Chondrocyte (in vitro differentiated cells): ENCODE data around the gene TMEM218. TPM values are rescaled to one million over a fixed set of nuclear protein-coding genes. Genes with fewer than 3 reads are reported as not detected.

Experiments used
- DNase-seq: peaks from one replicate; pipeline ENCODE4 v3.0.0; 2021; ENCODE audit warnings: mixed read lengths, low spot score
- H3K27ac Mint-ChIP-seq: one replicate; pipeline ENCODE4 v1.8.0; 2021; ENCODE audit warnings: mild to moderate bottlenecking, moderate library complexity, mixed read lengths; ENCODE audit not compliant: unreplicated experiment
- H3K27me3 Mint-ChIP-seq: 2 replicates; pipeline ENCODE4 v1.8.0; 2021; ENCODE audit warnings: low read depth, mixed read lengths
- H3K36me3 Mint-ChIP-seq: 2 replicates; pipeline ENCODE4 v1.8.0; 2021; ENCODE audit warnings: low read depth, mixed read lengths
- H3K4me1 Mint-ChIP-seq: 2 replicates; pipeline ENCODE4 v1.8.0; 2021; ENCODE audit warnings: low read depth, mild to moderate bottlenecking, mixed read lengths
- H3K4me3 Mint-ChIP-seq: one replicate; pipeline ENCODE4 v1.8.0; 2021; ENCODE audit warnings: mild to moderate bottlenecking, moderate library complexity, mixed read lengths; ENCODE audit not compliant: unreplicated experiment
- H3K9me3 Mint-ChIP-seq: 2 replicates; pipeline ENCODE4 v1.8.0; 2021; ENCODE audit warnings: low read depth, mixed read lengths
- CTCF ChIP-seq: fragments of 200-600 bp; sonication (generic); IDR thresholded peaks from 2 replicates; pipeline ENCODE4 v1.5.0; 2021; ENCODE audit warnings: antibody characterized with exemption, mild to moderate bottlenecking, moderate library complexity
- total RNA-seq: library from RNA; stranded (reverse); gene quantifications from 3 replicates; pipeline ENCODE4 v1.2.1, GENCODE V29; 2021

TMEM218 gene
- total RNA-seq, 1 donor from 2014 or later = 12.0 TPM

GRCh38 chr11:125140233-125140632 lies 28.8 kb upstream of the TMEM218 start:
- H3K27ac Mint-ChIP-seq = no peak overlapping the region
- H3K4me3 Mint-ChIP-seq = no peak overlapping the region

GRCh38 chr11:125139778-125140177 lies 28.4 kb upstream of the TMEM218 start:
- DNase-seq = no peak
- peaks cover 15% of the 10 kb centered on the region for H3K4me1 Mint-ChIP-seq
- no peaks in the 10 kb centered on the region for H3K9me3 Mint-ChIP-seq
- H3K36me3 Mint-ChIP-seq = no peaks in the 10 kb centered on the region
- H3K4me3 Mint-ChIP-seq = no peak overlapping the region
- H3K27me3 Mint-ChIP-seq = no peaks in the 10 kb centered on the region
- no peak for TF ChIP-seq CTCF
- H3K27ac Mint-ChIP-seq = no peak overlapping the region

More at GRCh38 chr11:125140233-125140632, 28.8 kb upstream of the TMEM218 start:
- no peak for TF ChIP-seq CTCF
- Mint-ChIP-seq H3K27me3 (no peaks in the 10 kb centered on the region), H3K36me3 (no peaks in the 10 kb centered on the region), H3K9me3 (no peaks in the 10 kb centered on the region), H3K4me1 (peaks cover 15% of the 10 kb centered on the region)
- DNase-seq = no peak

GRCh38 chr11:125138966-125139365 lies 27.5 kb upstream of the TMEM218 start:
- Mint-ChIP-seq H3K4me3 (no peak overlapping the region), H3K27me3 (no peaks in the 10 kb centered on the region), H3K4me1 (peaks cover 15% of the 10 kb centered on the region), H3K27ac (no peak overlapping the region), H3K9me3 (no peaks in the 10 kb centered on the region), H3K36me3 (no peaks in the 10 kb centered on the region)
- no peak for TF ChIP-seq CTCF
- no peak for DNase-seq

GRCh38 chr11:125136001-125136400 lies 24.6 kb upstream of the TMEM218 start:
- no peaks in the 10 kb centered on the region for H3K27me3 Mint-ChIP-seq
- TF ChIP-seq CTCF = no peak
- no peaks in the 10 kb centered on the region for H3K36me3 Mint-ChIP-seq
- no peak overlapping the region for H3K27ac Mint-ChIP-seq
- no peak overlapping the region for H3K4me3 Mint-ChIP-seq
- peaks cover 29% of the 10 kb centered on the region for H3K4me1 Mint-ChIP-seq
- no peaks in the 10 kb centered on the region for H3K9me3 Mint-ChIP-seq
- DNase-seq = no peak

GRCh38 chr11:125132596-125132995 lies 21.2 kb upstream of the TMEM218 start:
- Mint-ChIP-seq H3K27me3 (no peaks in the 10 kb centered on the region), H3K27ac (peak overlapping the region; percentile 78), H3K4me1 (peaks cover 42% of the 10 kb centered on the region), H3K4me3 (no peak overlapping the region), H3K9me3 (no peaks in the 10 kb centered on the region), H3K36me3 (no peaks in the 10 kb centered on the region)
- no peak for DNase-seq
- TF ChIP-seq CTCF = peak; percentile 46
